Stimulated activated CD8-positive, alpha-beta memory T cell treated with anti-CD3 and anti-CD28 coated beads, Interleukin-7, amount 100 ng/mL, for 1 hour (primary cell): ENCODE measurements around the gene NXPH2.
"Not testable (repeated sequence)": the region's sequence is repeated elsewhere in the genome, so short reads cannot be mapped to it uniquely, and the experiment has no call there.

ENCODE experiments used
- DNase-seq, 2 donors: peaks; one replicate each; pipeline ENCODE4 v3.0.0-alpha.2; 2020; ENCODE audit warnings: low read depth in 2 of 2

The NXPH2 gene

GRCh38 chr2:138757384-138757783 lies 22.8 kb downstream of the NXPH2 start:
- no peak for DNase-seq

- no peak for DNase-seq
Measured at GRCh38 chr2:138752197-138752956, 27.8 kb downstream of the NXPH2 start.

GRCh38 chr2:138744713-138745112 lies 35.5 kb downstream of the NXPH2 start:
- no peak for DNase-seq

GRCh38 chr2:138742441-138743057 lies 37.6 kb downstream of the NXPH2 start:
- DNase-seq, result no peak

- DNase-seq, result no peak
Measured at GRCh38 chr2:138741851-138742250, 38.3 kb downstream of the NXPH2 start.

GRCh38 chr2:138737009-138737554 lies 43.1 kb downstream of the NXPH2 start:
- not testable (repeated sequence) for DNase-seq

GRCh38 chr2:138732651-138733050 lies 47.5 kb downstream of the NXPH2 start:
- DNase-seq, result no peak

- no peak for DNase-seq
Measured at GRCh38 chr2:138730497-138731030, 49.6 kb downstream of the NXPH2 start.

GRCh38 chr2:138727956-138728355 lies 52.2 kb downstream of the NXPH2 start:
- no peak for DNase-seq

- no peak for DNase-seq
Measured at GRCh38 chr2:138726681-138727080, 53.5 kb downstream of the NXPH2 start.

GRCh38 chr2:138724729-138725459 lies 55.3 kb downstream of the NXPH2 start:
- DNase-seq, result no peak

GRCh38 chr2:138724327-138724726 lies 55.9 kb downstream of the NXPH2 start:
- no peak for DNase-seq

GRCh38 chr2:138723196-138723987 lies 56.8 kb downstream of the NXPH2 start:
- no peak for DNase-seq

- no peak for DNase-seq
Measured at GRCh38 chr2:138722316-138722715, 57.9 kb downstream of the NXPH2 start.

GRCh38 chr2:138720035-138720838 lies 60.0 kb downstream of the NXPH2 start:
- no peak for DNase-seq

GRCh38 chr2:138718405-138718804 lies 61.8 kb downstream of the NXPH2 start:
- no peak for DNase-seq

GRCh38 chr2:138716183-138716582 lies 64.0 kb downstream of the NXPH2 start:
- no peak for DNase-seq

GRCh38 chr2:138713504-138713903 lies 66.7 kb downstream of the NXPH2 start:
- DNase-seq, result no peak

- DNase-seq, result no peak
Measured at GRCh38 chr2:138713069-138713496, 67.1 kb downstream of the NXPH2 start.

- no peak for DNase-seq
Measured at GRCh38 chr2:138712212-138712979, 67.8 kb downstream of the NXPH2 start.
